ENCODE data around the gene PSMA8.
"Not testable (repeated sequence)": the region's sequence is repeated elsewhere in the genome, so short reads cannot be mapped to it uniquely, and the experiment has no call there.

Gene PSMA8

GRCh38 chr18:26133652-26134051 is at the start of gene PSMA8:
Gene PSMA8 (plus strand): TSS chr18:26133869. CDS start chr18:26133966, 97 bp downstream.
- peak in 1 of 2 donors; percentile 13 for DNase-seq (ENCODE audit: low read depth in 1 of 2, low spot score in 1 of 2)

GRCh38 chr18:26085056-26085455 is 48.6 kb upstream of the PSMA8 start:
- DNase-seq (ENCODE audit: low read depth in 1 of 2, low spot score in 1 of 2): no peak

GRCh38 chr18:26086959-26087358 is 46.7 kb upstream of the PSMA8 start:
- DNase-seq (ENCODE audit: low read depth in 1 of 2, low spot score in 1 of 2): no peak

GRCh38 chr18:26088487-26088886 is 45.2 kb upstream of the PSMA8 start:
- DNase-seq (ENCODE audit: low read depth in 1 of 2, low spot score in 1 of 2): no peak

GRCh38 chr18:26089293-26090129 is 44.2 kb upstream of the PSMA8 start:
- no peak for DNase-seq (ENCODE audit: low read depth in 1 of 2, low spot score in 1 of 2)

GRCh38 chr18:26090130-26091046 is 43.3 kb upstream of the PSMA8 start, which contains the start of gene SS18:
Gene SS18 (minus strand): TSS chr18:26090613. CDS start chr18:26090569, 44 bp downstream.
- peak; percentile 81 to 86 for DNase-seq (ENCODE audit: low read depth in 1 of 2, low spot score in 1 of 2)

GRCh38 chr18:26091047-26091630 is 42.5 kb upstream of the PSMA8 start:
- DNase-seq (ENCODE audit: low read depth in 1 of 2, low spot score in 1 of 2): no peak

GRCh38 chr18:26096852-26097251 is 36.8 kb upstream of the PSMA8 start:
- no peak for DNase-seq (ENCODE audit: low read depth in 1 of 2, low spot score in 1 of 2)

- no peak for DNase-seq (ENCODE audit: low read depth in 1 of 2, low spot score in 1 of 2)
Measured at GRCh38 chr18:26097563-26097962, 36.1 kb upstream of the PSMA8 start.

- no peak for DNase-seq (ENCODE audit: low read depth in 1 of 2, low spot score in 1 of 2)
Measured at GRCh38 chr18:26103579-26103978, 30.1 kb upstream of the PSMA8 start.

GRCh38 chr18:26104035-26104434 is 29.6 kb upstream of the PSMA8 start:
- no peak for DNase-seq (ENCODE audit: low read depth in 1 of 2, low spot score in 1 of 2)

- no peak for DNase-seq (ENCODE audit: low read depth in 1 of 2, low spot score in 1 of 2)
Measured at GRCh38 chr18:26119246-26119645, 14.4 kb upstream of the PSMA8 start.

- DNase-seq (ENCODE audit: low read depth in 1 of 2, low spot score in 1 of 2): no peak
Measured at GRCh38 chr18:26121476-26121875, 12.2 kb upstream of the PSMA8 start.

- not testable (repeated sequence) for DNase-seq (ENCODE audit: low read depth in 1 of 2, low spot score in 1 of 2)
Measured at GRCh38 chr18:26121994-26122393, 11.7 kb upstream of the PSMA8 start.

- no peak for DNase-seq (ENCODE audit: low read depth in 1 of 2, low spot score in 1 of 2)
Measured at GRCh38 chr18:26127786-26128185, 5.9 kb upstream of the PSMA8 start.

- DNase-seq (ENCODE audit: low read depth in 1 of 2, low spot score in 1 of 2): not testable (repeated sequence)
Measured at GRCh38 chr18:26128192-26128591, 5.5 kb upstream of the PSMA8 start.

- no peak for DNase-seq (ENCODE audit: low read depth in 1 of 2, low spot score in 1 of 2)
Measured at GRCh38 chr18:26134107-26134506, 438 bp downstream of the PSMA8 start.

- no peak for DNase-seq (ENCODE audit: low read depth in 1 of 2, low spot score in 1 of 2)
Measured at GRCh38 chr18:26135548-26135947, 1.9 kb downstream of the PSMA8 start.

GRCh38 chr18:26157326-26157725 is 23.7 kb downstream of the PSMA8 start:
- DNase-seq (ENCODE audit: low read depth in 1 of 2, low spot score in 1 of 2): no peak

- no peak for DNase-seq (ENCODE audit: low read depth in 1 of 2, low spot score in 1 of 2)
Measured at GRCh38 chr18:26159353-26159752, 25.7 kb downstream of the PSMA8 start.

GRCh38 chr18:26164571-26164970 is 30.9 kb downstream of the PSMA8 start:
- DNase-seq (ENCODE audit: low read depth in 1 of 2, low spot score in 1 of 2): no peak
